ENCODE results near the gene MAP6. TPM values are rescaled to one million over a fixed set of nuclear protein-coding genes. Genes with fewer than 3 reads are reported as not detected.

Gene MAP6
- total RNA-seq, 1 experiment from 2014 or later: not detected

- no peak for ATAC-seq
- CTCF ChIA-PET: no interaction called here
- POLR2A ChIA-PET: no interaction called here
Observed at GRCh38 chr11:75632962-75633361, 35.9 kb downstream of the MAP6 start.

More at GRCh38 chr11:75632962-75633361, 35.9 kb downstream of the MAP6 start:
- no peak for DNase-seq (ENCODE audit: low read depth, low spot score)
- no TSS peak for BruUV-seq (replicated peaks)
- RAD21 ChIA-PET (ENCODE audit: low non-redundant PET in 1 of 2, low total read pairs in 2 of 2, uncharacterized antibody in 2 of 2, unreplicated experiment in 2 of 2): no interaction called here
- no peak overlapping the region for H3K9ac ChIP-seq (ENCODE audit: low read length)
- H3K4me3 ChIP-seq (replicated peaks in 1 of 2; ENCODE audit: low read depth in 1 of 2, low read length in 2 of 2): no peak overlapping the region
- no peak overlapping the region for H3K27ac ChIP-seq (ENCODE audit: low read depth, low read length)
- no peaks in the 10 kb centered on the region for H3K79me2 ChIP-seq (ENCODE audit: insufficient read depth, low read length)
- H3K4me1 ChIP-seq (ENCODE audit: control insufficient read depth in 1 of 2, insufficient read depth in 2 of 2, low read length in 2 of 2): no peaks in the 10 kb centered on the region
- intact Hi-C loops (cut with micrococcal nuclease): no loop called here
- no peak overlapping the region for H3K4me2 ChIP-seq (ENCODE audit: low read length)
- H2AFZ ChIP-seq (ENCODE audit: low read depth, low read length, poor library complexity, severe bottlenecking): no peak overlapping the region
- peaks cover 11% of the 10 kb centered on the region for H3K27me3 ChIP-seq (ENCODE audit: insufficient read depth, low read length)
- no peaks in the 10 kb centered on the region for H3K9me2 ChIP-seq (ENCODE audit: insufficient read depth)
- no peak for TF ChIP-seq ATF3 (IDR thresholded peaks at IDR 0.05)
- TF ChIP-seq ELF1 (IDR thresholded peaks at IDR 0.05; ENCODE audit: borderline replicate concordance, low read depth): no peak
- no peak for TF ChIP-seq SIN3A (IDR thresholded peaks at IDR 0.05; ENCODE audit: low read depth)
- no peak for TF ChIP-seq POLR2A (IDR thresholded peaks at IDR 0.05; ENCODE audit: borderline replicate concordance, extremely low read depth, insufficient read depth, insufficient read length)
- no peak for TF ChIP-seq TCF7L2 (IDR thresholded peaks at IDR 0.05; ENCODE audit: borderline replicate concordance, extremely low read depth, insufficient read depth, insufficient read length)
- TF ChIP-seq FOSL1 (IDR thresholded peaks at IDR 0.05; ENCODE audit: low read depth): no peak
- TF ChIP-seq REST (IDR thresholded peaks at IDR 0.05; ENCODE audit: low read depth): no peak
- TF ChIP-seq RAD21 (IDR thresholded peaks at IDR 0.05; ENCODE audit: low read depth): no peak
- TF ChIP-seq MAX (IDR thresholded peaks at IDR 0.05): no peak
- TF ChIP-seq CEBPB (IDR thresholded peaks at IDR 0.05; ENCODE audit: low read depth): no peak
- no peak for TF ChIP-seq SRF (IDR thresholded peaks at IDR 0.05; ENCODE audit: low read depth)
- no peak for TF ChIP-seq CBX3 (IDR thresholded peaks at IDR 0.05; ENCODE audit: low read depth)
- TF ChIP-seq SP1 (IDR thresholded peaks at IDR 0.05; ENCODE audit: low read depth): no peak
- no peak for TF ChIP-seq EGR1 (IDR thresholded peaks at IDR 0.05; ENCODE audit: low read depth)
- no peaks in the 10 kb centered on the region for H3K36me3 ChIP-seq (ENCODE audit: control insufficient read depth in 1 of 2, insufficient read depth in 2 of 2, low read length in 2 of 2)
- H3K9me3 ChIP-seq (ENCODE audit: control insufficient read depth in 1 of 2, insufficient read depth in 1 of 2, low read depth in 1 of 2, low read length in 2 of 2): no peaks in the 10 kb centered on the region
- H4K20me1 ChIP-seq (ENCODE audit: insufficient read depth): no peaks in the 10 kb centered on the region
